Endodermal cell (in vitro differentiated cells): ENCODE data around the gene MAB21L4. TPM values are rescaled to one million over a fixed set of nuclear protein-coding genes. Genes with fewer than 3 reads are reported as not detected.
A peak's percentile ranks its signal among the peaks of the same experiment; 100 is the strongest.

Experiments
- DNase-seq: peaks from one replicate; pipeline ENCODE4 v3.0.0-alpha.2; 2017
- H3K27ac ChIP-seq: 2 replicates; pipeline ENCODE4 v1.5.1; 2013; ENCODE audit warnings: mild to moderate bottlenecking, low read depth, low read length, moderate library complexity
- H3K27me3 ChIP-seq: 2 replicates; pipeline ENCODE4 v1.6.1; 2013; ENCODE audit warnings: mild to moderate bottlenecking, low read length, moderate library complexity; ENCODE audit not compliant: insufficient read depth, control insufficient read depth, poor library complexity, severe bottlenecking
- H3K36me3 ChIP-seq: 2 replicates; pipeline ENCODE4 v1.7.0; 2013; ENCODE audit warnings: mild to moderate bottlenecking, low read length, moderate library complexity; ENCODE audit not compliant: control insufficient read depth, insufficient read depth
- H3K4me1 ChIP-seq: one replicate; pipeline ENCODE4 v1.7.0; 2013; ENCODE audit warnings: low read length; ENCODE audit not compliant: control insufficient read depth, insufficient read depth
- H3K4me3 ChIP-seq: 2 replicates; pipeline ENCODE4 v1.5.1; 2013; ENCODE audit warnings: mild to moderate bottlenecking, low read length, moderate library complexity
- H3K9ac ChIP-seq: 2 replicates; pipeline ENCODE4 v1.6.1; 2013; ENCODE audit warnings: mild to moderate bottlenecking, low read length, moderate library complexity; ENCODE audit not compliant: poor library complexity, severe bottlenecking; ENCODE audit errors: extremely low read depth
- H3K9me3 ChIP-seq: 2 replicates; pipeline ENCODE4 v1.6.1; 2013; ENCODE audit warnings: mild to moderate bottlenecking, low read length, moderate library complexity; ENCODE audit not compliant: control insufficient read depth
- H3K27ac Mint-ChIP-seq: 2 replicates; pipeline ENCODE4 v1.8.0; 2020; ENCODE audit warnings: mixed read lengths
- H3K27me3 Mint-ChIP-seq: 2 replicates; pipeline ENCODE4 v1.8.0; 2021; ENCODE audit warnings: mild to moderate bottlenecking, mixed read lengths; ENCODE audit not compliant: insufficient read depth
- H3K36me3 Mint-ChIP-seq: 2 replicates; pipeline ENCODE4 v1.8.0; 2020; ENCODE audit warnings: low read depth, mixed read lengths
- H3K4me1 Mint-ChIP-seq: 2 replicates; pipeline ENCODE4 v1.8.0; 2020; ENCODE audit warnings: mixed read lengths
- H3K4me3 Mint-ChIP-seq: 2 replicates; pipeline ENCODE4 v1.8.0; 2020; ENCODE audit warnings: mild to moderate bottlenecking, moderate library complexity, mixed read lengths
- H3K9me3 Mint-ChIP-seq: 2 replicates; pipeline ENCODE4 v1.8.0; 2020; ENCODE audit warnings: mild to moderate bottlenecking, mixed read lengths
- WGBS, 2 experiments: methylation state at CpG; one replicate each; pipeline versions ENCODE4 v1.1.5 to v1.1.7; 2013; ENCODE audit warnings: missing lambda C conversion rate in 2 of 2, mixed read lengths in 1 of 2; ENCODE audit not compliant: insufficient coverage in 1 of 2, insufficient read length in 1 of 2; 5-methylcytosine and 5-hydroxymethylcytosine counted together
- total RNA-seq, 2 donors: library from RNA; stranded (reverse); fragmentation: NEBNext Ultra II Directional in 1 of 2; extraction: Animal tissue kit (Norgen Biotek cat#: 25700) in 1 of 2; gene quantifications; 2 replicates in 1 of 2; 3 replicates in 1 of 2; pipeline ENCODE4 v1.2.1, GENCODE V29; 2021
- TF ChIP-seq, protein P1 (sequence below): fragments of 200-600 bp; sonication (generic); conservative IDR thresholded peaks from 2 replicates; pipeline ENCODE4 v1.5.0; 2021; ENCODE audit warnings: antibody characterized with exemption, mild to moderate bottlenecking

MAB21L4 gene
- total RNA-seq, 2 donors from 2014 or later: 0.31 TPM; not detected in 1

DNA sequence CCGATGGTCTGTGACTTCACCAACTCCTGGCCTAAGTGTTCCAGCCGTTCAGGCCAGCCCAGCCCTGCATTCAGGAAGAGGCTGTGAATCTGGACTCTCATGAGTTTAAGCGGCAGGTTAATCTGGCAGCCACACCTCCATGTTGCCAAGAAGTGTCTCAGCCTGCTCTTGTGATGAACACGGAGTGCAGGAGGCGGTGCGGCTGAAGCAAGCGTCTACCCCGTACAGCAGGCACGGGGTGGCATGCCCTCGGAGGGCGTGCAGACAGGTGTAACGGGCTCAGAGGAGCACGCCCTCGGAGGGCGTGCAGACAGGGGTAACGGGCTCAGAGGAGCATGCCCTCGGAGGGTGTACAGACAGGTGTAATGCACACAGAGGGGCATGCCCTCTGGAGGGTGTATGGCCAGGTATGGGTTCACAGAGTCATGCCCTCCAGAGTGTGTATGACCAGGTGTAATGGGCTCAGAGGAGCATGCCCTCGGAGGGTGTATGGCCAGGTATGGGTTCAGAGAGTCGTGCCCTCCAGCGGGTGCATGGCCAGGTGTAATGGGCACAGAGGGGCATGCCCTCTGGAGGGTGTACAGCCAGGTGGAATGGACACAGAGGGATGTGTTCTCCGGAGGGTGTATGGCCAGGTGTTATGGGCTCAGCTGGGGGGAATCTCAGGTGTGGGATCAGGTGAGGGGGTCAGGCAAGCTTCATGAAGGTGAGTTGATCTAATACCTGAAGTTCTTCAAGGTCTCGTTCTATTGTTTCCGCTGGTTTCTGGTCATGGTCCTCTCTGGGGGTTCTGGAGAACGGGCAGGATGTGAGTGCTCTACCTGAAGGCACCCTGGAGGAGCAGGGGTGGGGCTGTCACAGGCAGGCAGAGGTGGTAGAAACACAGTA lies 32.8 kb upstream of the MAB21L4 start:
- no peak overlapping the region for H3K4me3 ChIP-seq
- peak; percentile 32 for DNase-seq
- no peaks in the 10 kb centered on the region for H3K36me3 ChIP-seq
- WGBS, 2 experiments: 93 to 98% methylated on average over 17 to 24 of the region's 24 CpGs
- Mint-ChIP-seq H3K27ac (peak overlapping the region; percentile 8), H3K9me3 (no peaks in the 10 kb centered on the region), H3K4me1 (no peaks in the 10 kb centered on the region), H3K36me3 (no peaks in the 10 kb centered on the region), H3K4me3 (no peak overlapping the region), H3K27me3 (no peaks in the 10 kb centered on the region)
- no peak overlapping the region for H3K27ac ChIP-seq
- H3K9ac ChIP-seq: no peak overlapping the region
- H3K9me3 ChIP-seq: no peaks in the 10 kb centered on the region
- TF ChIP-seq, protein P1, sequence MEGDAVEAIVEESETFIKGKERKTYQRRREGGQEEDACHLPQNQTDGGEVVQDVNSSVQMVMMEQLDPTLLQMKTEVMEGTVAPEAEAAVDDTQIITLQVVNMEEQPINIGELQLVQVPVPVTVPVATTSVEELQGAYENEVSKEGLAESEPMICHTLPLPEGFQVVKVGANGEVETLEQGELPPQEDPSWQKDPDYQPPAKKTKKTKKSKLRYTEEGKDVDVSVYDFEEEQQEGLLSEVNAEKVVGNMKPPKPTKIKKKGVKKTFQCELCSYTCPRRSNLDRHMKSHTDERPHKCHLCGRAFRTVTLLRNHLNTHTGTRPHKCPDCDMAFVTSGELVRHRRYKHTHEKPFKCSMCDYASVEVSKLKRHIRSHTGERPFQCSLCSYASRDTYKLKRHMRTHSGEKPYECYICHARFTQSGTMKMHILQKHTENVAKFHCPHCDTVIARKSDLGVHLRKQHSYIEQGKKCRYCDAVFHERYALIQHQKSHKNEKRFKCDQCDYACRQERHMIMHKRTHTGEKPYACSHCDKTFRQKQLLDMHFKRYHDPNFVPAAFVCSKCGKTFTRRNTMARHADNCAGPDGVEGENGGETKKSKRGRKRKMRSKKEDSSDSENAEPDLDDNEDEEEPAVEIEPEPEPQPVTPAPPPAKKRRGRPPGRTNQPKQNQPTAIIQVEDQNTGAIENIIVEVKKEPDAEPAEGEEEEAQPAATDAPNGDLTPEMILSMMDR: no peak
- no peaks in the 10 kb centered on the region for H3K4me1 ChIP-seq
- H3K27me3 ChIP-seq: no peaks in the 10 kb centered on the region

GRCh38 chr2:240927390-240927781 lies 31.4 kb upstream of the MAB21L4 start:
- no peaks in the 10 kb centered on the region for H3K9me3 ChIP-seq
- no peak overlapping the region for H3K4me3 ChIP-seq
- Mint-ChIP-seq H3K4me3 (no peak overlapping the region), H3K4me1 (no peaks in the 10 kb centered on the region), H3K27ac (no peak overlapping the region), H3K9me3 (no peaks in the 10 kb centered on the region), H3K36me3 (no peaks in the 10 kb centered on the region), H3K27me3 (no peaks in the 10 kb centered on the region)
- 93 to 95% methylated on average over 7 of the region's 7 CpGs for WGBS, 2 experiments
- H3K4me1 ChIP-seq: no peaks in the 10 kb centered on the region
- H3K27ac ChIP-seq: no peak overlapping the region
- no peak for DNase-seq
- H3K27me3 ChIP-seq: no peaks in the 10 kb centered on the region
- TF ChIP-seq, protein P1: no peak
- H3K9ac ChIP-seq: no peak overlapping the region
- H3K36me3 ChIP-seq: no peaks in the 10 kb centered on the region

GRCh38 chr2:240926516-240927389 lies 30.8 kb upstream of the MAB21L4 start:
- Mint-ChIP-seq H3K9me3 (no peaks in the 10 kb centered on the region), H3K27me3 (no peaks in the 10 kb centered on the region), H3K4me1 (no peaks in the 10 kb centered on the region), H3K4me3 (no peak overlapping the region), H3K27ac (no peak overlapping the region), H3K36me3 (no peaks in the 10 kb centered on the region)
- Histone ChIP-seq H3K9ac (no peak overlapping the region), H3K4me1 (no peaks in the 10 kb centered on the region), H3K9me3 (no peaks in the 10 kb centered on the region), H3K4me3 (no peak overlapping the region), H3K27me3 (no peaks in the 10 kb centered on the region), H3K27ac (no peak overlapping the region), H3K36me3 (no peaks in the 10 kb centered on the region)
- 88 to 89% methylated on average over 27 to 38 of the region's 38 CpGs for WGBS, 2 experiments
- TF ChIP-seq, protein P1: no peak
- DNase-seq: peak; percentile 57
